GM18907 (cell line): ENCODE data around the gene BBC3.

Experiments
- ATAC-seq: cut with Tn5 transposase; IDR thresholded peaks from one replicate; pipeline ENCODE4 v1.9.1; 2021; ENCODE audit warnings: mild to moderate bottlenecking, moderate library complexity; ENCODE audit not compliant: unreplicated experiment

Gene BBC3

GRCh38 chr19:47203254-47203653 is 27.7 kb downstream of the BBC3 start:
- ATAC-seq, result no peak

- no peak for ATAC-seq
Measured at GRCh38 chr19:47200530-47200929, 30.5 kb downstream of the BBC3 start.

DNA sequence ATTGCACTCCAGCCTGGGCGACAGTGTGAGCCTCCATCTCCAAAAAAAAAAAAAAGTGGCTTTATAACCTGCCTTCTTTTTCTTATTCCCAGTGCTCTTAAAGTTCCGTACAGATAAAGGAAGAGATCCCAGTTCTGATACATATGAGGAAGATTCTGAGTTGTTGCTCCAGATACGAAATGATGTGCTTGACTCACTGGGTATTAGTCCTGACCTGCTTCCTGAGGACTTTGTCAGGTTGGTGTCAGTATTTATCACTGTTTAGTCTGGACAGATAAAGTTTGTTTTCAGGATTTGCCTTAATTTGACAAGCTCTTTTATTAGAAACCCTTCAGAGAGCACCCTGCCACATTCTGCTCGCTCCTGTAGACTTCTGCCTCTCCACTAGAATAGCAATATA is 33.9 kb downstream of the BBC3 start:
- ATAC-seq, result no peak

- no peak for ATAC-seq
Measured at GRCh38 chr19:47195434-47195833, 35.6 kb downstream of the BBC3 start.

DNA sequence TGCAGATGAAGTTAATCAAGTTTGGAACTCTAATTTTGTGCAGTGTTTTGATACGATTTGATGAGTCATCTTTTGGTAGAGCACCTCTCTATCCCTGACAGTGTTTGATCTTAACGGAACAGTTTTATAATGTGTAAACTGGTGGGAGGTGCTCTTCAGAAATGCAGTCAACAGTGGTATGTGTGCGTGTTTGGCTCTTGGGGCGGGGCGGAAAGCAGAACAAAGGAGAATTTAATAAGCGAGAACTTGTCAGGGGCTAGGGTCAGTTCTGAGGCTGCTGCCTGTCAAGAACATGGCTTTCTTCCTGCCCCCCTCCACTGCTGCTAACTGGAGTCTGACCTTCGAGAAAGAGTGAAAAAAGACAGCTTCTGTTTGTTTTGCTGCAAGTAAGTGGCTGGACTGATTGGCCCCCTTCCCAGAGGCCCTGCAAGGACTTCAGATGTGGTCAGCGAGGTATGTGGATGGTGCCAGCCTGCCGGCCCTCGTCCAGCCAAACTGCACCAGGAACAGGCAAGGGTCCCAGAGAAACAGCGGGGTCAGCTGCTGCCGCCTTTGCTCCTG is 40.8 kb downstream of the BBC3 start:
- no peak for ATAC-seq

- ATAC-seq, result no peak
Measured at GRCh38 chr19:47188507-47189033, 42.4 kb downstream of the BBC3 start.

- ATAC-seq, result no peak
Measured at GRCh38 chr19:47187797-47188196, 43.2 kb downstream of the BBC3 start.

- no peak for ATAC-seq
Measured at GRCh38 chr19:47187335-47187655, 43.7 kb downstream of the BBC3 start.

DNA sequence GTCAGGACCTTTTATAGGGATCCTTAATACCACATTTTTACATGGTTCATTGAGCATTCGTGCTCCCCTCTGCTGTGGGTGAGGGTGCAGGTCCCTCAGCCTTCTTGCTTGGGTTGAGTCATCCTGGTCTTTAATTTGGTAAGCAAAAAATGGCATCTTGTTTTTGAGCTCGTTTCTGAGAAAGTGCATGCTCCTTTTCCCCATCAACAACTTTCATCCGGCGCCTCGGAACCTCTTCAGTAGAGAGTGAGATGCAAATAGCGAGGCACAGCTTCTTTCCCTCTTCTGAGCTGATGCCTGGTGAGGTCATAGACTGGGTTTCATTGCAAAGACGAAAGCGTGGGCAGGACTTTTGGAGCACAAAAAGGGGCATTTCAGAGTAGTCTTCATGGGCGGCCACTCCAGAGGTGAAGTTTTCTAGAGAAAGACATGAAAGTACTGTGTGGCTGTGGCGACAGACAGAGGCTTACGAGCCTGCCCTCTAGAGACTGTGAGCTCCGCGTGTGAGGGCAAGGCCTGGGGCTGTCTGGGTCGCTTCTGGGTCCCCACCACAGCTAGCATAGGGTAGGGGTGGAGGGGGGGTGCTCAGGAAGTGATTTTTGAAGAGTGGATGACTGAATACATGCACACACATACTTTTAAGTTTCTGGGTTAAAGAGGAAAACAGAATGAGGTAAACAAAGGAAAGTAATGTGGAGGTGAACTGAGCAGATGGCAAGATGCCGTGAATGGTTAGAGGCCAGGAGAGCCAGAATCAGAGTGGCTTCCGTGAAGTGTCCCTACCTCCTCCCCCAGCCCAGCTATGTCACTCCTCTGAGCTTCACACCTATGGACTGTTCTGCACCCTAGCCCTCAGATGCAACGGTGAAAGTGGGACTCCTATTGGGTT is 44.3 kb downstream of the BBC3 start:
- ATAC-seq, result peak; percentile 89

GRCh38 chr19:47183601-47184000 is 47.4 kb downstream of the BBC3 start:
- no peak for ATAC-seq

DNA sequence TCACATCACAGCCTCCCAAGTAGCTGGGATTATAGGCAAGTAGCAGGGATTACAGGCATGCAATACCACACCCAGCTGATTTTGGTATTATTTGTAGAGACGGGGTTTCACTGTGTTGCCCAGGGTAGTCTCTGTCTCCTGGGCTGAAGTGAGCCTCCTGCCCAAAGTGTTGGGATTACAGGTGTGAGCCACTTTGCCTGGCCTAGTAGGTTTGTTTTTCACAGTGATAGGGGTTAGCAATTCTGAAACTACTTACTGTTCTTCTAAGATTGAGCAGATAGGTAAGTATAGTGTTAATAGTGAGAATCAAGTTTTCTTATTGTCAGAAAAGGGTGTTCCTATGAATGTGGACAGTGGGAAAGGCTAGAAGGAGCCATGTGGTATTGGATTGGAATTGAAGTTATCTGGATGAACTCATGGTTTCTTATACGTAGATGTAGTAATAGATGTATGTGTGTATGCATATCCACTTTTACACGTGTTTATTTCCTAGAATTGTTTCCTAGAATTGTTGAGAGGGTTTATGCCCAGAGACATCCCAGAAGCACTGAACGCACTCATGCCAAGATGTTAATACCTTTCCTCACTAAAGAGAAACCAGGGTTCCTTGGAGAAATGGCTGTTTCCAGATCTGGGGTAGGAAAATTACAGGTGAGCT is 51.2 kb downstream of the BBC3 start:
- no peak for ATAC-seq

GRCh38 chr19:47176627-47177090 is 54.3 kb downstream of the BBC3 start:
- no peak for ATAC-seq

DNA sequence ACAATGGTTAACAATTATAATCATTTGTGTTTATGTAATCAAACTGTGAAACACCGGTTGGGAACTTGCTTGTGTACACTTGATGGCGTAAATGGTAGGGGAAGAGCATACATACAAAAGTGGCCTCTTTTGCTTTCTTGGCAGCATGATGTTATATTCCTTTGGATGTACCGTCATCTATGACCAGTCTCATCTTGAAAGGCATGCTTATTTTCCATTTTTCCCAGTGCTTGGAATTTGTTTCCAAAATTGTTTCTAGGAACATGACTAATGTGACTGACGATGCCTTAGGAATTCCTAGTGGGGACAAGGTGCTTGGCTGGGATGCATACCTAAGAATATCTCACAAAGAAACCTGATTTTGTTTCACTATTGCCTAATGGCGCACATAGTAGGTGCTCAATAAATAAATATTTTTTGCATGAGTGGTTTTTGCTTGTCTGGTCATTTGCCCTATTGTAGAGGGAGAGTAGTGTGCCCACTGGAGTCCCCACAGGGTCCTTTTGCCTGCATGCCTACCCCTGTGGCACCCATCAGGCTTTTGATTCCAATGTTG is 54.9 kb downstream of the BBC3 start:
- no peak for ATAC-seq

- no peak for ATAC-seq
Measured at GRCh38 chr19:47172666-47173455, 58.1 kb downstream of the BBC3 start.
